Measurements from ENCODE around the gene COL27A1.
"Not testable (repeated sequence)": the region's sequence is repeated elsewhere in the genome, so short reads cannot be mapped to it uniquely, and the experiment has no call there.

COL27A1 gene

DNA sequence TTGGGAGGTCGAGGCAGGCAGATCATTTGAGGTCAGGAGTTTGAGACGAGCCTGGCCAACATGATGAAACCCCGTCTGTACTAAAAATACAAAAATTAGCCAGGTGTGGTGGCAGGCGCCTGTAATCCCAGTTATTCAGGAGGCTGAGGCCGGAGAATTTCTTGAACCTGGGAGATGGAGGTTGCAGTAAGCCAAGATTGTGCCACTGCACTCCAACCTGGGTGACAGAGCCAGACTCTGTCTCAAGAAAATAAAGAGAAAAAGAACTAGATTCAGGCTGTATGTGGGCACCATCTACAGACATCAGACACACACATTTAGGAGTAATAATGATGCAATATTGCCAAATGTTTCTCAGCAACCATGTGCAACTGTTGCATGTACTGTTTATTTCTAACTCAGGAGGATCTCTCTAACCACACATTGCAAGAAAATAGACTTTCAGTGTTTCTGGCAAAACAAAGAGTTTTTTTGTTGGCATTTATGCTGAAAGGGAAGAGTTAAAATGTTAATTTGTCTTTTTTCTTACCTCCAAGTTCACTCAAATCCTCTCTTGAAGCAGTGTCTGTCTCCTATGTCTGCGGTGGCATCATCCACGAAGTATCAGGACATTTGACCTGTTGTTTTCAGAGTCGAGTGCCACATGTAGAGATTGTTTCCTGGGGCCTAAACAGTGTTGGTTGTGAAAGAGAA is 162.5 kb downstream of the COL27A1 start:
- FAIRE-seq = no peak
- TF ChIP-seq, protein P1, sequence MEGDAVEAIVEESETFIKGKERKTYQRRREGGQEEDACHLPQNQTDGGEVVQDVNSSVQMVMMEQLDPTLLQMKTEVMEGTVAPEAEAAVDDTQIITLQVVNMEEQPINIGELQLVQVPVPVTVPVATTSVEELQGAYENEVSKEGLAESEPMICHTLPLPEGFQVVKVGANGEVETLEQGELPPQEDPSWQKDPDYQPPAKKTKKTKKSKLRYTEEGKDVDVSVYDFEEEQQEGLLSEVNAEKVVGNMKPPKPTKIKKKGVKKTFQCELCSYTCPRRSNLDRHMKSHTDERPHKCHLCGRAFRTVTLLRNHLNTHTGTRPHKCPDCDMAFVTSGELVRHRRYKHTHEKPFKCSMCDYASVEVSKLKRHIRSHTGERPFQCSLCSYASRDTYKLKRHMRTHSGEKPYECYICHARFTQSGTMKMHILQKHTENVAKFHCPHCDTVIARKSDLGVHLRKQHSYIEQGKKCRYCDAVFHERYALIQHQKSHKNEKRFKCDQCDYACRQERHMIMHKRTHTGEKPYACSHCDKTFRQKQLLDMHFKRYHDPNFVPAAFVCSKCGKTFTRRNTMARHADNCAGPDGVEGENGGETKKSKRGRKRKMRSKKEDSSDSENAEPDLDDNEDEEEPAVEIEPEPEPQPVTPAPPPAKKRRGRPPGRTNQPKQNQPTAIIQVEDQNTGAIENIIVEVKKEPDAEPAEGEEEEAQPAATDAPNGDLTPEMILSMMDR (IDR thresholded peaks at IDR 0.05; ENCODE audit: insufficient read depth, missing control alignments) = no peak
- no peak for DNase-seq (ENCODE audit: insufficient read length, low spot score)

DNA sequence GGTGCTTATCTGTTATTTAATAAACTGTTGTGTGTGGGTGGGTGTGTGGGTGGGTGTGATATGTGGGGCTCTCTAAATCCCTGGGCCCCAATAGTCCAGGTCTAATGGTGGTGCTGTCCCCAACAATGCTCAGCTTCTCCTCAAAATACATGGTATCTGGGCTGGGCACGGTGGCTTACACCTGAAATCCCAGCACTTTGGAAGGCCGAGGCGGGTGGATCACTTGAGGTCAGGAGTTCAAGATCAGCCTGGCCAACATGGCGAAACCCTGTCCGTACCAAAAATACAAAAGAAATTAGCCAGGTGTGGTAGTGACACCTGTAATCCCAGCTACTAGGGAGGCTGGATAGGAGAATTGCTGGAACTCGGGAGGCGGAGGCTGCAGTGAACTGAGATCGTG is 163.1 kb downstream of the COL27A1 start:
- DNase-seq (ENCODE audit: insufficient read length, low spot score) (no peak), FAIRE-seq (no peak)
- TF ChIP-seq, protein P1 (IDR thresholded peaks at IDR 0.05; ENCODE audit: insufficient read depth, missing control alignments) = no peak

DNA sequence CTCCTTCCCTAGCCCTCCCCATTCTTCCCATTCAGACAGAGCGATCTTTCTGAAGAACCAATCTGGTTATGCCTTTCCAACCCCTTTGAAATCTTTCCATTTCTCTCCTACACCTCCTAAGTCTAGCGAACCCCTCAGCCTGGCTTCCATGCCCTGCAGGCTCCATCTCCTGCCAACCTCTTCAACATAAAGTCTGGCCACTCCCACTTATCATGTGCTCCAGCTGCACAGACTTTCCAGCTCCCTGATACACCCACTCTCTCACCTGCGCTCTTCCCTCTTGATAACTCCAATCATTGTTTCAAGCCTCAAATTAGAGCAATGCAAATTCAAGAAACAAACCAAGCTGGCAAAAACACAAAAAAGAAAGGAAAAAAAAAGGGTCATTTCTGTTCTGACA is 163.8 kb downstream of the COL27A1 start:
- TF ChIP-seq, protein P1 (IDR thresholded peaks at IDR 0.05; ENCODE audit: insufficient read depth, missing control alignments) = no peak
- DNase-seq (ENCODE audit: insufficient read length, low spot score) = no peak
- FAIRE-seq = no peak

DNA sequence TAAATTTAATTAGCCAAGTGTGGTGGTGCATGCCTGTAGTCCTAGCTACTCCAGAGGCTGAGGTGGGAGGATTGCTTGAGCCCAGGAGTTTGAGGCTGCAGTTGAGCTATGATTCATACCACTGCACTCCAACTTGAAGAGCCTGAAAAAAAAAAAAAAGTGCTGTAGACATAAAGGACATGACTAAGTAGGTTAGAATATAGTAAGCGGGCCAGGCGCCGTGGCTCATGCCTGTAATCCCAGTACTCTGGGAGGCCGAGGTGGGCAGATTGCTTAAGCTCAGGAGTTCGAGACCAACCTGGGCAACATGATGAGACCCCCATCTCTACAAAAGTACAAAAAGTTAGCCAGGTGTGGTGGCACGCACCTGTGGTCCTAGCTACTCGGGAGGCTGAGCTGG is 165.4 kb downstream of the COL27A1 start:
- DNase-seq (ENCODE audit: insufficient read length, low spot score); FAIRE-seq: not testable (repeated sequence)

DNA sequence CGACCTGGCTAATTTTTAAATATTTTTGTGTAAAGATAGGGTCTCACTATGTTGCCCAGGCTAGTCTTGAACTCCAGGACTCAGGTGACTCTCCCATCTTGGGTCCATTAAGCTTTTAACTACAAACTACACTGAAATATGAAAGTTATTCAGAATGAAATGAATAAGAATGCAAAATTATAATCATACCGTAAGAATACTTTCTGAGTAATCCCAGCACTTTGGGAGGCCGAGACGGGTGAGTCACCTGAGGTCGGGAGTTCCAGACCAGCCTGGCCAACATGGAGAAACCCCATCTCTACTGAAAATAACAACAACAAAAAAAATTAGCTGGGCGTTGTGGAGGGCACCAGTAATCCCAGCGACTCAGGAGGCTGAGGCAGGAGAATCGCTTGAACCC is 166.4 kb downstream of the COL27A1 start:
- TF ChIP-seq, protein P1 (IDR thresholded peaks at IDR 0.05; ENCODE audit: insufficient read depth, missing control alignments) = no peak
- no peak for FAIRE-seq

DNA sequence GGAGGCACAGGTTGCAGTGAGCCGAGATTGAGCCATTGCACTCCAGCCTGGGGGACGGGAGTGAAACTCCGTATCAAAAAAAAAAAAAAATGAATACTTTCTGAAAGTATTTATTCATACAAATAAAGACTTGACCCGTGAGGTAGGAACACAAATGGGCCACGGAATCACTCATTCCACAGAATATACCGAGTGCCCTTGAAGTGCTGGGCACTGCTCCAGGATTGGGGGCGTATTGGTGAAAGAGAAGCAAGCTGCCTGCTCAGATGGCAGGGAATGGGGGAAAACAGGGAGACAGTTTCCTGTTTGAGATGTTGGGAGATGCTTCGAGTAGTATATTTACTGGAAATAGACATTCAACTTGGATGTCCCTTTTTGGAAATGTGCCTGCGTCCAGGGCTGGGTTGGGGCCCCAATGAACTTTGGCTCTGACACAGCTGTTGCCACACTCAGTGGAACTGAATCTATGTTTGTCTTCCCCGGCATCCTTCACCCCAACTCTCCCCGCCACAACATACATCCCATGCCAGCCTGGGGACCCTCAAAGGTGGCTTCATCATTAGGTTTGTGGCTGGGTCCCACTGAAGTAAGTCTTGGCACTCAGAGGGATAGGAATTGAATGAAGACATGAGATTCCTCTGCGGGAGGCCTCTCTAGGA is 167.0 kb downstream of the COL27A1 start:
- FAIRE-seq; DNase-seq (ENCODE audit: insufficient read length, low spot score): not testable (repeated sequence)

More for the DNA sequence above, 166.4 kb downstream of the COL27A1 start:
- DNase-seq (ENCODE audit: insufficient read length, low spot score) = no peak

DNA sequence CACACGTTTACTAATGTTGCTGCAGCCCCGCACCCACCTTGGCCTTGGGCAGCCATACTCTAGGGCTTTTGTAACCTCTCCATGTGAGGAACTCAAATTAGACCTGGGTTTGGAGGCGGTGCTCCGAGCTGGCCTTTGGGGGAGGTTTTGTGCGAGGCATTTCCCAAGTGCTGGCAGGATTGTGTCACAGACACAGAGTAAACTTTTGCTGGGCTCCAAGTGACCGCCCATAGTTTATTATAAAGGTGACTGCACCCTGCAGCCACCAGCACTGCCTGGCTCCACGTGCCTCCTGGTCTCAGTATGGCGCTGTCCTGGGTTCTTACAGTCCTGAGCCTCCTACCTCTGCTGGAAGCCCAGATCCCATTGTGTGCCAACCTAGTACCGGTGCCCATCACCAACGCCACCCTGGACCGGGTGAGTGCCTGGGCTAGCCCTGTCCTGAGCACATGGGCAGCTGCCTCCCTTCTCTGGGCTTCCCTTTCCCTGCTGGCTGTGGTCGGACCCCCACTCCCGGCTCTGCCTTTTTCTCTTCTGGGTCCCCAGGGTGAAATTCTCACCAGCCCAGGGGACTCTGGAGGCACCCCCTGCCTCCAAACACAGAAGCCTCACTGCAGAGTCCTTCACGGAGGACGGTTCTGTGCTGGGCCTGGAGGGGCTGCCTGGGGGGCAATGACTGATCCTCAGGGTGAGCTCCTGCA is 167.6 kb downstream of the COL27A1 start, which contains the start of gene ORM1:
Gene ORM1, plus strand, starts transcription at position 268 of the 701 bp plus-strand sequence. Its CDS starts 36 bp downstream, at position 304.
- FAIRE-seq; DNase-seq (ENCODE audit: insufficient read length, low spot score): not testable (repeated sequence)

DNA sequence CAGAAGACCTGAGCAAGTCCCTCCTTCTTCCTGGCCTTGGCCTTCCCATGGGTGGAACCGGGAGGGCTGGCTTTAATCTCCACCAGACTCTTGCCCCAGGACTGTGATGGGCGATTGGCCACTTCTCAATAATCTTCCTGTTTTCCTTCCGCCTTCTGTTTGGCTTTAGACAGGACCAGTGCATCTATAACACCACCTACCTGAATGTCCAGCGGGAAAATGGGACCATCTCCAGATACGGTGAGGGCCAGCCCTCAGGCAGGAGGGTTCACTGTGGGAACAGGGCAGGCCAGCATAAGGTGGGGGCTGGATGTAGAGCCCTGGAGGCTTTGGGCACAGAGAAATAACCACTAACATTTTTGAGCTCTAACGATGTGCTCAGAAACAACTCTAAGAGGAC is 168.5 kb downstream of the COL27A1 start:
- FAIRE-seq; DNase-seq (ENCODE audit: insufficient read length, low spot score): not testable (repeated sequence)

DNA sequence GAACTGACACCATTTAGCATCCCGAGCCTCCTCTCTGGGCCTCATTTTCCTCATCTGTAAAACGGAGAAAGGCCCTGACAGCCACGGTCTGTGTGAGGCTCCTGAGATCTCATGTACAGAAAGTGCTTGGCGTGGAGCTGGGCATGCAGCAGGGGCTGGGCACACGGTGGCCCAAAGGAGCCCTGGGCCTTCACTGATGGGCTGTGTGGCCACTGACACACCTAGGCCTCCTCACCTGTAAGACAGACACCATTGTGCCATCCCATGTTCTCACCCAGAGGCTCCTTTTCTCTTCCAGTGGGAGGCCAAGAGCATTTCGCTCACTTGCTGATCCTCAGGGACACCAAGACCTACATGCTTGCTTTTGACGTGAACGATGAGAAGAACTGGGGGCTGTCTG is 169.2 kb downstream of the COL27A1 start:
- FAIRE-seq (no peak), DNase-seq (ENCODE audit: insufficient read length, low spot score) (no peak)
- TF ChIP-seq, protein P1 (IDR thresholded peaks at IDR 0.05; ENCODE audit: insufficient read depth, missing control alignments) = no peak

DNA sequence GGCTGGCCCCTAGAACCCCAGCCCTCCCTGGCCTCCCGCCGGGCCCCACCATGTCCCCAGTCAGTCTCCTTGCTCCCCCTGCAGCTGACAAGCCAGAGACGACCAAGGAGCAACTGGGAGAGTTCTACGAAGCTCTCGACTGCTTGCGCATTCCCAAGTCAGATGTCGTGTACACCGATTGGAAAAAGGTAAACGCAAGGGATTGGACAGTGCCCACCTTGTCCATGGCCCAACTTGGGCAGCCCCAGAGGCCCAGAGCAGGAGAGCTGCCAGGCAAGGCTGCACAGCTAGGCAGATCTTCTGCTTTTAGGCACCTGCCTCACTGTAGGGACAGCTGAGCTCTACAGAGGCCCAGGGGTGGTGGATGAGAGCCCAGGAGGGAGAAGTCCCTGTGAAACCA is 169.6 kb downstream of the COL27A1 start:
- not testable (repeated sequence) for DNase-seq (ENCODE audit: insufficient read length, low spot score); FAIRE-seq

DNA sequence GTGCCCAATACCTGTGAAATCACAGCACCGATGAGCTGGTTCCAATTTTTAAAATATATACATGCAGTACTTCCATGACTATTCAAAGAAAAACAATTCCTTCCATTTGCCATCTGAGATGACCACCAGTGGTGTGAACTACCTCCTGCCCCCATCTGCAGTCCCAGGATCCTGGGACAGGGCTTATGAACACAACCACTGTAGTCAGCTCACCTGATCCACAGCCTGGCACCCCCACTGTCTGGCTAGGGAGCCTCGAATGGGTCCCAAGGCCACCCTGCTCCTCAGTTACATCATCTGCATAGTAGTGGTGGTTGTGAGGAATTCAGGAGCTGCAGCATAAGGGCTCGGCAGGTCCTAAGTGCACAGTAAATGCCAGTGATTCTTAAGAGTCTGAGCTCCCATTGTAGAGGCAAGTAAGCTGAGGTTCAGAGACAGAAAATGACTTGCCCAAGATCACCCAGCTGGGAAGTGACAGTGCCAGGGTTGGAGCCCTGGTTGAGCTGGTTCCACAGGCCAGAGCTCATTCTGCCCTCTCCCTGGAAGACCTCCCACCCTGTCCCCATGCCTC is 170.4 kb downstream of the COL27A1 start:
- not testable (repeated sequence) for DNase-seq (ENCODE audit: insufficient read length, low spot score); FAIRE-seq
